Activated CD4-positive, CD25-positive, alpha-beta regulatory T cell treated with anti-CD3 and anti-CD28 coated beads, Interleukin-2, amount 50 U/mL, for 72 hours (primary cell): Measurements from ENCODE around the gene SLC2A6.

Source experiments
- DNase-seq: peaks from one replicate; pipeline ENCODE4 v3.0.0; 2021

SLC2A6 gene

DNA sequence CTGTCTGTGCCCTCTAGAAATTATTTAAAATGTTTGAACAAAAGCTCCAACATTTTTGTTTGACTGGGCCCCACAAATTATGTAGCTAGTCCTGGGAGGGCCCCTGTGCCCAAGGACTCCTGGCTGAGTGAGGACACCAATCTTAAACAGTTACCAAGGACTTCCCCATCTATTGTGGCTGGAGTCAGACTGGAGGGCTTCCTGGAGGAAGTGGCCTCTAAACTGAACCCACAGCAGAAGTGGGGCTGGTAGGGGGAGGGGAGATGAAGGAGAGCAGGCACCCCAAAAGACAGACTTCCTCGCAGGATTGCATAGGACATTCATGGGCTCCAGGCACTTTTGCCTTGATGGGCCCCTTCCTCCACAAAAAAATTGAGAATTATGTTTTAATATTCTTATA is 48.7 kb downstream of the SLC2A6 start:
- DNase-seq: no peak

GRCh38 chr9:133429641-133430161 is 49.2 kb downstream of the SLC2A6 start:
- DNase-seq: no peak

GRCh38 chr9:133429214-133429613 is 49.7 kb downstream of the SLC2A6 start:
- no peak for DNase-seq

- no peak for DNase-seq
These were observed 50.2 kb downstream of the SLC2A6 start for GRCh38 chr9:133428617-133429101.

GRCh38 chr9:133427658-133428348 is 51.1 kb downstream of the SLC2A6 start:
- DNase-seq: no peak

DNA sequence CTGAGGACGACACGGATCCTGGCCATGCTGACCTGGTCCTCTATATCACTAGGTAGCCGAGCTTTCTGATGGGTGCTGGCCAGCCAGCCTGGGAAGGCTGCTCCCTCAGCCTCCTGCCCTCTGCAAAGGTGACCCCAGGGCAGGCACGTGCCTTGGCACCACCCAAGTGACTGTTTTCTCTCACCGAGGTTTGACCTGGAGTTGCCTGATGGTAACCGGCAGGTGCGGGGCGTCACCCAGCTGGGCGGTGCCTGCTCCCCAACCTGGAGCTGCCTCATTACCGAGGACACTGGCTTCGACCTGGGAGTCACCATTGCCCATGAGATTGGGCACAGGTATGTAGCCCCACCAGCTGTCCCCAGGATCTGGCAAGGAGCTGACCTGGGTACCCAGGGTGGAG is 52.9 kb downstream of the SLC2A6 start:
- no peak for DNase-seq

DNA sequence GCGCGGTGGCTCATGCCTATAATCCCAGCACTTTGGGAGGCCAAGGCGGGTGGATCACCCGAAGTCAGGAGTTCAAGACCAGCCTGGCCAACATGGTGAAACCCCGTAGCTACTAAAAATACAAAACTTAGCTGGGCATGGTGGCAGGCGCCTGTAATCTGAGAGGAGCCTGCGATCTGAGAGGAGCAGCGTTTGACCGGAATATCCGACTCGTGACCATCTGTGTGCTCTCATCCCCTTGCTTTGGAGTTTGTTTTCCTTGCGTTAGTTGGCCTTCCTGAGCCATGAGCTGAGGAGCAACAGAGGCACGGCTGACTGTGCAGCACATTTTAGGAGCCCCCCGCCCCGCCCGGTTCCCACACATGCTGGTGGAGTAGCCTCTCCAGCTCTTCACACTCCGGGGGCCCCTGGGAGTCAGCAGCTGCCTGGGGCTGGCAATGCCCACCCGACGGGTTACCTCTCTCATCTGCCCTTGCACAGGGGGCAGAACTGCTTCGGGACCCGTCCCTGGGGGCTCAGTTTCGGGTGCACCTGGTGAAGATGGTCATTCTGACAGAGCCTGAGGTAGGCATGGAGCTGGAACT is 53.8 kb downstream of the SLC2A6 start:
- no peak for DNase-seq

DNA sequence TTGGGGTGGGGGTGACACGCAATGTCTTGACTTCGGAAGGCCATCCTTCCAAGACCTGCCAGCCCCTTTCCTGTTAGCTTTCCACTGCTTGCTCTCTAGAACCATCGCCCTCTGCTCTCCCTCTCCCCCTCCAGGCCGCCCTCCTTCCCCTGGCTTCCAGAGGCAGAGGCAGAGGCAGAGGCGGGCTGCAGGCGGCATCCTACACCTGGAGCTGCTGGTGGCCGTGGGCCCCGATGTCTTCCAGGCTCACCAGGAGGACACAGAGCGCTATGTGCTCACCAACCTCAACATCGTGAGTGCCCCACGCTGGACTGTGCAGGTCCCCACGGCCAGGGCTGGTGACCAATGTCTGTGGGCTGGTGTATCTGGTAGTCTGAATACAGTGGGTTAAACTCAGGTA is 54.7 kb downstream of the SLC2A6 start:
- no peak for DNase-seq

DNA sequence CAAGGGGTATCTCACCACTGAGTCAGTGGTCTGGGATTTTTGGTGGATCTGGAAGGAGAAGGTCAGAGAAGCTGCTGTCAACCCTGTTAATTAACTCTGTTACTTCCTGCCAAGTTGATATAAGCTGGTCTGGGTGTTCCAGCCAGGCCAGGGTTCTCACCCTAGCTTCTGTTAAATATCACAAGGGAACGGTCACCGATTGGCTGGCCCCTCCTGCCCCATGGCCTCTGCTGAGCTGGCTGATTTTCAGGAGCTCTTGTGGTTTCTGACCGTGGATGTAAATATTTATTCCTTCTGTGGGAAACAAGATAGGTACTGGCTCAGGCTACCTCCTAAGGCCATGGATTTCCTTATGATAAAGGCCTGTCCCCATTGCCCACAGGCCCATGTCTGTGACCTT is 55.7 kb downstream of the SLC2A6 start:
- DNase-seq: no peak

- DNase-seq: no peak
These were observed 57.0 kb downstream of the SLC2A6 start, which contains the start of gene ADAMTS13 for GRCh38 chr9:133421615-133422542. Gene ADAMTS13 (plus strand): TSS chr9:133422367. CDS start chr9:133422444, 77 bp downstream.
